Neural progenitor cell (in vitro differentiated cells): ENCODE results near the gene PTPRCAP. TPM values are rescaled to one million over a fixed set of nuclear protein-coding genes. Genes with fewer than 3 reads are reported as not detected.

Experiments used
- DNase-seq: peaks from one replicate; pipeline ENCODE4 v3.0.0-alpha.2; 2016; ENCODE audit warnings: low spot score
- H2AFZ ChIP-seq: fragments of 200-600 bp; sonication (generic); replicated peaks from 2 replicates; pipeline ENCODE4 v1.6.1; 2016; ENCODE audit warnings: antibody characterized with exemption
- H3F3A ChIP-seq: fragments of 200-600 bp; sonication (generic); 2 replicates; pipeline ENCODE4 v1.6.1; 2016; ENCODE audit warnings: antibody characterized with exemption, low read depth
- H3K27ac ChIP-seq: fragments of 200-600 bp; sonication (generic); 2 replicates; pipeline ENCODE4 v1.5.1; 2016; ENCODE audit warnings: mild to moderate bottlenecking
- H3K27me3 ChIP-seq: fragments of 200-600 bp; sonication (generic); 2 replicates; pipeline ENCODE4 v1.6.1; 2016; ENCODE audit warnings: mild to moderate bottlenecking, moderate library complexity
- H3K36me3 ChIP-seq: fragments of 200-600 bp; sonication (generic); 2 replicates; pipeline ENCODE4 v1.5.1; 2016
- H3K4me1 ChIP-seq: fragments of 200-600 bp; sonication (generic); 2 replicates; pipeline ENCODE4 v1.6.1; 2016; ENCODE audit warnings: mixed run types
- H3K4me2 ChIP-seq: fragments of 200-600 bp; sonication (generic); 2 replicates; pipeline ENCODE4 v1.6.1; 2016
- H3K4me3 ChIP-seq: fragments of 200-600 bp; sonication (generic); 2 replicates; pipeline ENCODE4 v1.5.1; 2016
- H3K79me2 ChIP-seq: fragments of 200-600 bp; sonication (generic); 2 replicates; pipeline ENCODE4 v1.6.1; 2016; ENCODE audit warnings: low read depth
- H3K9ac ChIP-seq: fragments of 200-600 bp; sonication (generic); 2 replicates; pipeline ENCODE4 v1.6.1; 2016
- H3K9me3 ChIP-seq: fragments of 200-600 bp; sonication (generic); 2 replicates; pipeline ENCODE4 v1.5.1; 2016; ENCODE audit warnings: low read depth
- H4K20me1 ChIP-seq: fragments of 200-600 bp; sonication (generic); 2 replicates; pipeline ENCODE4 v1.6.1; 2016; ENCODE audit warnings: low read depth
- H3K27ac Mint-ChIP-seq: 3 replicates; pipeline ENCODE4 v1.8.0; 2021; ENCODE audit warnings: mixed read lengths
- H3K27me3 Mint-ChIP-seq: 2 replicates; pipeline ENCODE4 v1.8.0; 2022; ENCODE audit warnings: low read depth, mild to moderate bottlenecking, inconsistent platforms, moderate library complexity, mixed read lengths; ENCODE audit not compliant: insufficient read depth
- H3K36me3 Mint-ChIP-seq: 3 replicates; pipeline ENCODE4 v1.8.0; 2021; ENCODE audit warnings: mixed read lengths
- H3K4me1 Mint-ChIP-seq: 3 replicates; pipeline ENCODE4 v1.8.0; 2021; ENCODE audit warnings: mixed read lengths
- H3K4me3 Mint-ChIP-seq: 3 replicates; pipeline ENCODE4 v1.8.0; 2021; ENCODE audit warnings: mild to moderate bottlenecking, moderate library complexity, mixed read lengths
- H3K9me3 Mint-ChIP-seq: 3 replicates; pipeline ENCODE4 v1.8.0; 2020; ENCODE audit warnings: mixed read lengths
- CTCF ChIP-seq: fragments of 200-600 bp; sonication (generic); IDR thresholded peaks from 2 replicates; pipeline ENCODE4 v1.5.1; 2017; ENCODE audit warnings: antibody characterized with exemption, mild to moderate bottlenecking
- EZH2 ChIP-seq: fragments of 200-600 bp; sonication (generic); IDR thresholded peaks from 2 replicates; pipeline ENCODE4 v1.6.1; 2017; ENCODE audit warnings: antibody characterized with exemption, mild to moderate bottlenecking, moderate library complexity
- EZH2phosphoT487 ChIP-seq: fragments of 200-600 bp; sonication (generic); IDR thresholded peaks from 2 replicates; pipeline ENCODE4 v1.6.1; 2017; ENCODE audit warnings: antibody characterized with exemption
- total RNA-seq: library from RNA; depleted of rRNA; stranded (reverse); fragments of >200 nt; gene quantifications from 2 replicates; pipeline ENCODE4 v1.2.3, GENCODE V29; 2015; ENCODE audit warnings: low replicate concordance

Gene PTPRCAP
- total RNA-seq, 1 donor from 2014 or later = not detected

DNA sequence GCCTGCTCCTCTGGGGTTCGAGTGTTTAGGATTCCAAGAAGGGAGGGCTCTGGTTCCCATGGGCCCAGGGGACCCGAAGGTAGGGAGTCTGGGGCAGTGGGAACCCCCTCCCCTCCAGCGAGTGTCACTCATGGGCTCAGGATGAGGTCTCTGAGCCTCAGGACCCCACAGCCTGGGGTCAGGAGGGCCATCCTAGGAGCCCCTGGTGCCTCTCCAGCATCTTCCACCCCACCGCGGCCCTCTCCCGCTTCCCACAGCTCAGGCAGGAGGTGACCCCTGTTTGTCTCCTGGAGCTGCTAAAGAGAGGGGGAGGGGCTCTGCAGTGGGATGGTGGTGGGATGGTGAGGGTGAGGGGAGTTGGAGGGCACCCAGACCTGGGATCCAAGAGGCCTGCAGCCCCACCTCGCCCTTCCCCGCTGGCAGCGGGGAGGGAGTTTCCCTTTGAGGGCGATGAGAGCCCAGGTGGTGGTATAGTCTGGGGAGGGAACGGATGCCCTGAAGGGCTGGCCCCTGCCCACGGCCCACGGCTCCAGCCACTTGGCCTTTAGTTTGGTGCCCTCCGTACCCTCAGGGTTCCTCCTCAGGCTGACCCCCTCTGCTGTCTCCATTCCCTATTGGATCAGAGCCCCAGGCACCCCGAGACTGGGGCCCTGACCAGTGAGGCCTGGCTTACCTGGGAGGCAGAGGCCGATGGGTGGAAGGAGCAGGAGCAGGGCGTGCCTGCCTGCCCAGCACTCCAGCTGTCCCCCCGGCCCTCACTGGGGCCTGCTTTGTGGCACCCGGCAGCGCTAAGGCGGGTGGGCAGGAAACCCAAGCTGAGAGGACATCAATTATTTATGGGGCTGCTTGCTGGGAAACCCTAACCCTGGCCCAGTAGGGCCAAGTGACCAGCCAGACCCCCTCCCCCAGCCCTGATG, 16.6 kb upstream of the PTPRCAP start:
- Mint-ChIP-seq H3K27me3 (peaks cover 4% of the 10 kb centered on the region), H3K9me3 (no peaks in the 10 kb centered on the region), H3K36me3 (no peaks in the 10 kb centered on the region), H3K4me1 (peaks cover 17% of the 10 kb centered on the region), H3K27ac (no peak overlapping the region), H3K4me3 (no peak overlapping the region)
- Histone ChIP-seq H3K36me3 (no peaks in the 10 kb centered on the region), H3K9ac (no peak overlapping the region), H3K4me2 (no peak overlapping the region), H3K4me3 (no peak overlapping the region), H3K27ac (no peak overlapping the region), H3K27me3 (no peaks in the 10 kb centered on the region), H2AFZ (no peak overlapping the region), H4K20me1 (no peaks in the 10 kb centered on the region), H3K79me2 (no peaks in the 10 kb centered on the region), H3K4me1 (no peaks in the 10 kb centered on the region), H3F3A (no peaks in the 10 kb centered on the region), H3K9me3 (no peaks in the 10 kb centered on the region)
- DNase-seq = no peak
- TF ChIP-seq CTCF (no peak), EZH2 (no peak), EZH2phosphoT487 (no peak)

- Mint-ChIP-seq H3K4me3 (peak within 1 kb of the TSS; percentile 58), H3K4me1 (peaks cover 21% of the 10 kb centered on the region), H3K36me3 (no peaks in the 10 kb centered on the region), H3K9me3 (no peaks in the 10 kb centered on the region), H3K27ac (peak within 1 kb of the TSS; percentile 96), H3K27me3 (peaks cover 6% of the 10 kb centered on the region)
- Histone ChIP-seq H3K4me1 (no peaks in the 10 kb centered on the region), H2AFZ (no peak within 1 kb of the TSS), H3K4me3 (no peak within 1 kb of the TSS), H4K20me1 (no peaks in the 10 kb centered on the region), H3K9me3 (no peaks in the 10 kb centered on the region), H3K79me2 (no peaks in the 10 kb centered on the region), H3K27me3 (no peaks in the 10 kb centered on the region), H3K4me2 (no peak within 1 kb of the TSS), H3K27ac (no peak within 1 kb of the TSS), H3K36me3 (no peaks in the 10 kb centered on the region), H3K9ac (no peak within 1 kb of the TSS), H3F3A (no peaks in the 10 kb centered on the region)
- DNase-seq = no peak
- TF ChIP-seq EZH2phosphoT487 = no peak
- no peak for TF ChIP-seq CTCF
- no peak for TF ChIP-seq EZH2
Measured at GRCh38 chr11:67452141-67452952, 14.9 kb upstream of the PTPRCAP start, which contains the start of gene GPR152. Gene GPR152 (minus strand): TSS chr11:67452729. CDS start chr11:67452724, 5 bp downstream.

DNA sequence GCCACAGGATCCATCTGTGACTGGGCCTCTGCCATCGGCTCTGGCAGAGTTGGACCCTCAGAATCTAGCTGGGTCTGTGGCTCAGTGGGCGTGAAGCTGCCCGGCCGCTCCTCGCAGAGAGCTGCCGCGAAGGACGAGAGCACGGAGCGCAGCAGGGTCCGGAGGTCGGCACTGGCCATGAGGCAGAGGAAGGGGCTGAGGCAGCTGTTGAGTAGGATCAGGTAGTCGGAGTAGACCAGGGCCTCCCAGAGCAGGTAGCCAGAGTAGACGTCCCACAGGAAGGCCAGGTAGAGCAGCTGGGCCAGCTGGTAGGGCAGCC, 14.1 kb upstream of the PTPRCAP start:
- Histone ChIP-seq H3K4me2 (no peak overlapping the region), H3K27ac (no peak overlapping the region), H3K9me3 (no peaks in the 10 kb centered on the region), H3K36me3 (no peaks in the 10 kb centered on the region), H2AFZ (no peak overlapping the region), H3K9ac (no peak overlapping the region), H4K20me1 (no peaks in the 10 kb centered on the region), H3K27me3 (no peaks in the 10 kb centered on the region), H3K4me1 (no peaks in the 10 kb centered on the region), H3F3A (no peaks in the 10 kb centered on the region), H3K79me2 (no peaks in the 10 kb centered on the region), H3K4me3 (no peak overlapping the region)
- no peak overlapping the region for H3K4me3 Mint-ChIP-seq
- peak overlapping the region; percentile 96 for H3K27ac Mint-ChIP-seq
- no peak for DNase-seq
- no peak for TF ChIP-seq EZH2phosphoT487
- TF ChIP-seq CTCF = no peak
- TF ChIP-seq EZH2 = no peak
- H3K4me1 Mint-ChIP-seq = peaks cover 20% of the 10 kb centered on the region
- H3K36me3 Mint-ChIP-seq = no peaks in the 10 kb centered on the region
- peaks cover 6% of the 10 kb centered on the region for H3K27me3 Mint-ChIP-seq
- no peaks in the 10 kb centered on the region for H3K9me3 Mint-ChIP-seq
